ENCODE data around the gene SLC6A16.
"Not testable (repeated sequence)": the region's sequence is repeated elsewhere in the genome, so short reads cannot be mapped to it uniquely, and the experiment has no call there.

The SLC6A16 gene

GRCh38 chr19:49328741-49329140 is 3.8 kb upstream of the SLC6A16 start:
- no peak for DNase-seq (ENCODE audit: low read depth)

- DNase-seq (ENCODE audit: low read depth) = no peak
Observed at GRCh38 chr19:49327878-49328544, 3.0 kb upstream of the SLC6A16 start.

- no peak for DNase-seq (ENCODE audit: low read depth)
Observed at GRCh38 chr19:49326165-49326704, 1.2 kb upstream of the SLC6A16 start.

GRCh38 chr19:49325756-49326155 is 765 bp upstream of the SLC6A16 start:
- not testable (repeated sequence) for DNase-seq (ENCODE audit: low read depth)

DNA sequence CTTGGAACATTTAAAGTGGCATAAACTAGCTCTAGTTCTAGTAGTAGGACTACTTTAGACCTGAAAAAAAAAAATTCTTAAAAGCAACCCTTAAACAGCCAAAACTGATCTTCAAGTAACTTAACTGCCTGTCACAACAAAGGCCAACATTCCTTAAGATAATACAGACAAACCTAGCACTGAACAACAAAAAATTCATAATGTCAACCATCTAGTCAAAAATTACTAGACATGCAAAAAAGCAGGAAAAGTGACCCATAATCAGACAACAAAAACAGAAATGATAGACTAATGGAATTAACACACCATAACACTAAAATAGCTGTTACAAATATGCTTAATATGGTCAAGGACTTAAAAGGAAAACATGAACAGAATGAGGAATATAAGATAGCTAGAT is 6.7 kb downstream of the SLC6A16 start:
- no peak for DNase-seq (ENCODE audit: low read depth)

GRCh38 chr19:49316284-49316683 is 8.7 kb downstream of the SLC6A16 start:
- no peak for DNase-seq (ENCODE audit: low read depth)

GRCh38 chr19:49315111-49315510 is 9.9 kb downstream of the SLC6A16 start:
- no peak for DNase-seq (ENCODE audit: low read depth)

DNA sequence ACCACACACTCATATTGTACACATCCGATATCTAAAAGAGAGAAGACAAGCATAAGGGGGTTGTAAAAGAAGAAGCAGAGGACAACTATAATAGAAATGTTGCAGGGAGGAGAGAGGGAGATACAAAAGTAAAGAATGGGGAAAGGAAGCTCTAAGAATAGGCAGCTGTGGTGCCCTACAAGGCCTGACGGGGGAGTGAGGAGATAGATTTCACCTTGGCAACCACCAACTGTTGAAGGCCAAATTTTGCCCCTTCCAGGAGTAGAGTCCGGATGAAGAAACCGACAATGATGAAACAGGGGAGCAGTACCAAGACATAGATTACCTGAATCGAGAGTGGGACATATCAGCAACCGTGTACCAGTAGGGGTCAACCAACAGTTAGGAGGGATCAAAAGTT is 15.9 kb downstream of the SLC6A16 start:
- no peak for DNase-seq (ENCODE audit: low read depth)

- not testable (repeated sequence) for DNase-seq (ENCODE audit: low read depth)
Observed at GRCh38 chr19:49306734-49307133, 18.3 kb downstream of the SLC6A16 start.

- no peak for DNase-seq (ENCODE audit: low read depth)
Observed at GRCh38 chr19:49301866-49302252, 23.1 kb downstream of the SLC6A16 start.

- DNase-seq (ENCODE audit: low read depth) = peak; percentile 50
Observed at GRCh38 chr19:49301165-49301865, 23.7 kb downstream of the SLC6A16 start.

GRCh38 chr19:49298653-49299052 is 26.3 kb downstream of the SLC6A16 start:
- DNase-seq (ENCODE audit: low read depth) = not testable (repeated sequence)

DNA sequence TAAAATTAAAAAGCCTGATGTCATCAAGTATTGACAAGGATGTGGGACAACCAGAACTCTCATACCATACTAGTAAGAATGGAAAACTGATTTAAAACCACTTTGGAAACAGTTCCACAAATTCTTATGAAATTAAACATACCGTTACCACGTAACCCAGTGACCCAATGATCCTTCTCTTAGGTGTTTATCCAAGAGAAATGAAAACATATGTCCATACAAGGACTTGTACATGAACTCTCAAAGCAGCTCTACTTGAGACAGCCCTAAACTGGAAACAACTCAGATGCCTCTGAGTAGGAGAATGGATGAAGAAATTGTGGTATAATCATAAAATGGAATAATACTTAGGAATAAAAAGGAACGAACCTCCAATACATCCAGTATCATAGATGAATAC is 27.6 kb downstream of the SLC6A16 start:
- DNase-seq (ENCODE audit: low read depth) = no peak

DNA sequence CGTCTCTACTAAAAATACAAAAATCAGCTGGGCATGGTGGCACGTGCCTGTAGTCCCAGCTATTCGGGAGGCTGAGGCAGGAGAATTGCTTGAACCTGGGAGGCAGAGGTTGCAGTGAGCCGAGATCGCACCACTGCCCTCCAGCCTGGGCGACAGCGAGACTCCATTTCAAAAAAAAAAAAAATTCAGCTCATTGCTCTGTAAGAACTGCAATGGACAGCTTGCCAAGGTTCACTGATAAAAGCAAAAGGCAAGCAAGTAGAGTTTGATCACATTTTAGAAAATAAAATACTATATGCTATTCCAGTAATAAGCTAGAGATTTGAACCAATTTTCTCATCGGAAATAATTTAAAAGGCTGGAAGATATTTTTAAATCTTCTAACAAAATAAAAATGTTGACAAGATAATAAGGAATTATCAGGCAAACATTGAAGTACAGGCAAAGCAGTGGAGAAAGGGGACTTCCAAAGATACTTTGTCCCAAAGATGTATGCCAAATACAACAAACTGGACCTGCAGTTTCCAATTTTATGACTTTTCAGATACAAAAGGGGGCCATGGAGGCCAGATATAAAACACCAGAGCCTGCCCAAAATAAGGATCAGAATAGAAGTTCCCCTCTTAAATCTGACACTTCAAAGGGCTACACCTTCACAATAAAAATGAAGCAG is 29.6 kb downstream of the SLC6A16 start:
- DNase-seq (ENCODE audit: low read depth) = no peak

DNA sequence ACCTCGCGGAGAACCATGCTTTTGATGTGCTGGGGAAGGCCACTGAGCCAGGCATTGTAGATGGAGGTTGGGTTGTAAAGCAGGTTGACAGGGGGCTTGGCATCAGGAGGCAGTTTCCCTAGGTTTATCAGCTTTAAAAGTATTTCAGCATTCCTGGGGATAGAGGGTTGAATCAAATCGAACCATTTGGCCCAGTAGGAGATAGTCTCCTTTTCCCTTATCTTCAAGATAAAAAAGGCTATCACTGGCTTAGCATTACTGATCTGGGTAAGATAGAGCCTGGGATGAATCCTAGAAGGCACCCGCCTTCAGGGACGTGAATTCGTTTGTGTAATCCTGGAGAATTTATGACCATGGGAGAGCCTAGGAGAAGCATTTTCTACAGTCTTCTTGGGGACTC is 30.6 kb downstream of the SLC6A16 start:
- no peak for DNase-seq (ENCODE audit: low read depth)

DNA sequence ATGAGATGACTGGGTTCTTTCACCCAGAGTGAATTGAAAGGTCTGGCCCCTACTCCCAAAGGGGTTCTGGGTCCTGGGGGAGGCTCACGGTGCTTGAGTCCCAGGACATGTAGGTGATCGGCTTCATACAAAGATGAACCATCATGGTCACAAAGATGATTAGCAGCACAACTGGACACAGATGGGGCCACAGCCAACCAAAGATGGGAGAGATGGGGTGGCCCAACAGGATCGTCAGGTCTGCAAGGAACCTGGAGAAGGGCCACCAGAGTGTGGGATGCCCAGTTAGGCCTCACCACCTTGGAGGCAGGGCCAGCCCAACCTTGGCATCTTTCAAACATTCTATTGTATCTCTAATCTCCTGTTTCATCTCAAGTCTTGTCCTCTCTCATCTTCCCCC is 34.5 kb downstream of the SLC6A16 start:
- no peak for DNase-seq (ENCODE audit: low read depth)

GRCh38 chr19:49289286-49289685 is 35.7 kb downstream of the SLC6A16 start:
- DNase-seq (ENCODE audit: low read depth) = not testable (repeated sequence)

DNA sequence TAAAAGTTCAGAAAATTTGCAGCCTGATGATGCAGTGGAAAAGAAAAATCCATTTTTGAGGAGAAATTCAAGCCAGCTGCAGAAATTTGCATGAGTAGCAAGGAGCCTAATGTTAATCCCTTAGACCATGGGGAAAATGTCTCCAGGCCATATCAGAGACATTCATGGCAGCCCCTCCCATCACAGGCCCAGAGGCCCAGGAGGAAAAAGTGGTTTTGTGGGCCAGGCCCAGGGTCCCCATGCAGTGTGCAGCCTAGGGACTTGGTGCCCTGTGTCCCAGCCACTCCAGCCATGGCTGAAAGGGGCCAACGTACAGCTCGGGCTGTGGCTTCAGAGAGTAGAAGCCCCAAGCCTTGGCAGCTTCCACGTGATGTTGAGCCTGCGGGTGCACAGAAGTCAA is 36.8 kb downstream of the SLC6A16 start:
- DNase-seq (ENCODE audit: low read depth) = not testable (repeated sequence)

- DNase-seq (ENCODE audit: low read depth) = no peak
Observed at GRCh38 chr19:49287141-49287770, 37.7 kb downstream of the SLC6A16 start.

DNA sequence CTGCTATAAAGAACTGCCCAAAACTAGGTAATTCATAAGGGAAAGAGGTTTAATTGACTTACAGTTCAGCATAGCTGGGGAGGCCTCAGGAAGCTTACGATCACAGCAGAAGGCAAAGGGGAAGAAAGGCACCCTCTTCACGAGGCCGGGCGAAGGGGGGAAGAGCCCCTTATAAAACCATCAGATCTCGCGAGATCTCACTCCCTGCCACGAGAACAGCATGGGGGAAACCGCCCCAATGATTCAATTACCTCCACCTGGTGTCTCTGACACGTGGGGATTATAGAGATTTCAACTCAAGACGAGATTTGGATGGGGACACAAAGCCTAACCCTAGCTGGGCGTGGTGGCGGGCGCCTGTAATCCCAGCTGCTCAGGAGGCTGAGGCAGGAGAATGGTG is 42.8 kb downstream of the SLC6A16 start:
- DNase-seq (ENCODE audit: low read depth) = no peak

GRCh38 chr19:49272204-49272603 is 52.8 kb downstream of the SLC6A16 start:
- no peak for DNase-seq (ENCODE audit: low read depth)

DNA sequence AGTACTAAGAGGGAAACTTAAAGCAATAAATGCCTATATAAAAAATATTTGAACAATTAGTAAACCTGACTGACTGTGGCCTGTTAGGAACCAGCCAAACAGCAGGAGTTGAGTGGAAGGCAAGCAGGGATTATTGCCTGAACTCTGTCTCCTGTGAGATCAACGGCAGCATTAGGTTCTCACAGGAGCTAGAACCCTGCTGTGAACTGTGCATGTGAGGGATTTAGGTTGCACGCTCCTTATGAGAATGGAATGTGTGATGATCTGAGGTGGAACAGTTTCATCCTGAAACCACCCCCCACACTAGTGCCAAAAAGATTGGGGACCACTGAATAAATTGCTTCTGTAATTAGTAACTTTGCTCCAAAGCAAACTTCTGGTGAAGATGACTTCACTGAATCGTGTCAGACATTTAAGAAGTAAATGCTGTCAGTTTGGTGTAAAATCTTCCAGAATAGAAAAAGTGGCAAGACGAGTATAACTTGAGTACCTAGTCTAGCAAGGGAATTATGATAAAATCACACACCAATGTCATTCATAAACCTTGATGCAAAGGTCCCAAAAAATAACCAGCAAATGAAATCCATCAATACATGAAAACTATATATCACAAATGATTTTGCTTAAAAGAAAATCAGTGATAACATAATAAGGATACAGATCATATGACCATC is 53.8 kb downstream of the SLC6A16 start:
- no peak for DNase-seq (ENCODE audit: low read depth)

All from stimulated activated CD8-positive, alpha-beta memory T cell treated with anti-CD3 and anti-CD28 coated beads, Interleukin-12 subunit alpha, Interleukin-12 subunit beta, amount 100 ng/mL, for 4 hours (primary cell).